Adrenal gland (tissue), 5 donors: ENCODE results near the gene AHNAK.

Source experiments
- CTCF ChIP-seq, 6 experiments: fragments of 450-650 bp in 4 of 6; fragments of 200-600 bp in 2 of 6; sonication (generic) in 1 of 6; IDR thresholded peaks; 1 replicate in 5 of 6; 2 replicates in 1 of 6; pipeline versions ENCODE4 v1.5.1 to v1.8.0; 2016 to 2021; ENCODE audit warnings: antibody characterized with exemption in 6 of 6, mild to moderate bottlenecking in 2 of 6, moderate library complexity in 1 of 6
- POLR2A ChIP-seq, 2 donors: fragments of 450-650 bp; IDR thresholded peaks; one replicate each; pipeline ENCODE4 v1.6.1; 2017; ENCODE audit warnings: antibody characterized with exemption in 2 of 2, mild to moderate bottlenecking in 2 of 2, moderate library complexity in 1 of 2
- donor health status: DM: no; HTN: no; CAD: no.

- no peak for TF ChIP-seq CTCF (IDR thresholded peaks at IDR 0.05)
- TF ChIP-seq POLR2A (IDR thresholded peaks at IDR 0.05) = no peak
Measured at GRCh38 chr11:62505440-62506091, 41.0 kb downstream of the AHNAK start.
